Loucy (cell line): Measurements from ENCODE around the gene TFEB.
A peak's percentile ranks its signal among the peaks of the same experiment; 100 is the strongest.

Experiments
- CTCF ChIP-seq: fragments of 200-600 bp; sonication (generic); conservative IDR thresholded peaks from 2 replicates; pipeline ENCODE4 v1.5.1; 2014; ENCODE audit warnings: mild to moderate bottlenecking, antibody characterized with exemption, low read length
- EZH2phosphoT487 ChIP-seq: fragments of 200-600 bp; IDR thresholded peaks from 2 replicates; pipeline ENCODE4 v1.6.1; 2018; ENCODE audit warnings: antibody characterized with exemption, mild to moderate bottlenecking, moderate library complexity, borderline replicate concordance

- TF ChIP-seq CTCF (peak; percentile 87), EZH2phosphoT487 (no peak)
Observed at GRCh38 chr6:41682056-41682477, 53.3 kb downstream of the TFEB start.
